Astrocyte of the cerebellum (primary cell): ENCODE results near the gene CCDC69.
"Not testable (repeated sequence)": the region's sequence is repeated elsewhere in the genome, so short reads cannot be mapped to it uniquely, and the experiment has no call there.

ENCODE experiments used
- DNase-seq: peaks from one replicate; pipeline ENCODE4 v3.0.0-alpha.2; 2011; ENCODE audit warnings: low read depth
- H3K4me3 ChIP-seq: 2 replicates; pipeline ENCODE4 v1.5.1; 2011; ENCODE audit warnings: mild to moderate bottlenecking, low read depth, low read length, moderate library complexity
- in situ Hi-C: cut with HindIII; loops from 2 replicates; pipeline ENCODE4 v1.10.0; 2017; ENCODE audit warnings: low sequenced_read_pairs
- TF ChIP-seq, protein P1 (sequence below): IDR thresholded peaks from 2 replicates; pipeline ENCODE4 v1.5.1; 2012; ENCODE audit warnings: low read length, low read depth, moderate library complexity, mild to moderate bottlenecking; ENCODE audit errors: missing control alignments

CCDC69 gene

GRCh38 chr5:151180291-151180690, 43.6 kb downstream of the CCDC69 start:
- in situ Hi-C loops, result no loop called here
- no peak for DNase-seq
- TF ChIP-seq, protein P1, sequence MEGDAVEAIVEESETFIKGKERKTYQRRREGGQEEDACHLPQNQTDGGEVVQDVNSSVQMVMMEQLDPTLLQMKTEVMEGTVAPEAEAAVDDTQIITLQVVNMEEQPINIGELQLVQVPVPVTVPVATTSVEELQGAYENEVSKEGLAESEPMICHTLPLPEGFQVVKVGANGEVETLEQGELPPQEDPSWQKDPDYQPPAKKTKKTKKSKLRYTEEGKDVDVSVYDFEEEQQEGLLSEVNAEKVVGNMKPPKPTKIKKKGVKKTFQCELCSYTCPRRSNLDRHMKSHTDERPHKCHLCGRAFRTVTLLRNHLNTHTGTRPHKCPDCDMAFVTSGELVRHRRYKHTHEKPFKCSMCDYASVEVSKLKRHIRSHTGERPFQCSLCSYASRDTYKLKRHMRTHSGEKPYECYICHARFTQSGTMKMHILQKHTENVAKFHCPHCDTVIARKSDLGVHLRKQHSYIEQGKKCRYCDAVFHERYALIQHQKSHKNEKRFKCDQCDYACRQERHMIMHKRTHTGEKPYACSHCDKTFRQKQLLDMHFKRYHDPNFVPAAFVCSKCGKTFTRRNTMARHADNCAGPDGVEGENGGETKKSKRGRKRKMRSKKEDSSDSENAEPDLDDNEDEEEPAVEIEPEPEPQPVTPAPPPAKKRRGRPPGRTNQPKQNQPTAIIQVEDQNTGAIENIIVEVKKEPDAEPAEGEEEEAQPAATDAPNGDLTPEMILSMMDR, result no peak
- no peak overlapping the region for H3K4me3 ChIP-seq

DNA sequence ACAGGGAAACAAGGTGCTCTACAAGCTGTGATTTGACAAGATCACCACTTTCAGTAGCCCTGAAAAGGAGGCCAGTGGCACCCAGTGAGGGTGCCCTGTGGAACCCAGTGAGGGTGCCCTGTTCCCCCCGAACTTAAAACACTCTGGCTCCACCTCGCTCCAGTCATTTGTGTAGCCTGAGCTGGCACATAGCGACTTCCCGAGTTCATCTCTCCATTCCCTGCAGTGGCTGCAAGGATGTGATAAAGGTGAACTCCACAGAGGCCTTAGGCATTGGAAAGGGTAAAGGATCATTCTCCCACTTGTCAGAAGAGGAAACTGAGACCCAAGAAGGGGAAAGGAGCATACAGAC, 44.4 kb downstream of the CCDC69 start:
- DNase-seq, result no peak
- in situ Hi-C loops, result no loop called here
- TF ChIP-seq, protein P1, result no peak
- H3K4me3 ChIP-seq, result no peak overlapping the region

DNA sequence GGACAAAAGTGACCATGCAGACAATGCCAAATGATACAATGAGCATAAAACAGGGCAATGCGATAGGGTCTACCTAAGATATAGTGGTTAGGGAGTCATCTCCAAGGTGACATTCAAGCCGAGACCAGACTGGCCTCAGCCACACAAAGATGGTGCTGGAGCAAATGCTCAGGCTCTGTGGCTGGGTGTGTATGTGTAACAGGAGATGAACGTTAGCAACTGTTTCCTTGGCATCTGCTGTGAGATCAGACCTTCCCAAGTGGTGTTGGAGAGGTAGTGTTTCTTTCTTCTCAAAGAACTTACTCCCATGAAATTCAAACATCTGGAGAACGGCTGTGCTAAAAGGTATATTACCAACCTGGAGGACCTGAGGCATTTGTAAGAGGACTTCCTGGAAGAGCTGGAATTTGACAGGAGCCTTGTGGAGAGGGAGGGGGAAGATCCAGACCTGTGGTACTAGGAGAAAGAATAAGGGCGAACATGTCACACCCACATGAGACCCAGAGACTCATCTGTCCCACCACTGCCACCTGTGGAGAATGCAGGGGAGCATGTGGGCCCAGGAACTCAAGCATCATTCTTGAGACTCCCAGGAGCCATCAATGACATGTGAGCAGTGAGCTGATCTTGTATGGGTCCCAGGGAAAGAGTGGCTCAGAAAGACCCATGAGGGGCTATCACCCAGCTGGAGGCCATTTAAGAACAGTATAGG, 45.0 kb downstream of the CCDC69 start:
- no peak overlapping the region for H3K4me3 ChIP-seq
- in situ Hi-C loops, result no loop called here
- TF ChIP-seq, protein P1, result no peak
- DNase-seq, result no peak

DNA sequence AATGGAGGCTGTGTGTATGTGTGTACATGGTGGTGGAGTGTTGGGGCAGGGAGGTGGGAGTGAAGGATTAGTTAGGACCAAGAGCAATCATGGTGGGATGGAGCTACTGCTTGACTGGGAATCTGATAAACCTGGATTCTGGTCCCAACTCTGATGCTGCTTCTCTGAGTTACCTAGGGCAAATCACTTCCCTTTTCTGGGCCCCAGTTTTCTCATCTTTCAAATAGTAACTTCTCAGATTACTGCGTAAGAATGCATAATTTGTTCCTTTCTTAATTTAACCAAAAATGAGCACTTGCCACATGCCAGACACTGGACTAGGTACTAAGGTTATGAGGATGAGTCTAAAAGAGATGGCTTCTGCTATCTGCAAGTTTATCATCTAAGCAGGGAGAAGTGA, 45.5 kb downstream of the CCDC69 start:
- no peak overlapping the region for H3K4me3 ChIP-seq
- in situ Hi-C loops, result no loop called here
- DNase-seq, result no peak
- TF ChIP-seq, protein P1, result no peak

- H3K4me3 ChIP-seq, in situ Hi-C loops, DNase-seq: not testable (repeated sequence)
These were observed 47.6 kb downstream of the CCDC69 start for GRCh38 chr5:151176268-151176667.

DNA sequence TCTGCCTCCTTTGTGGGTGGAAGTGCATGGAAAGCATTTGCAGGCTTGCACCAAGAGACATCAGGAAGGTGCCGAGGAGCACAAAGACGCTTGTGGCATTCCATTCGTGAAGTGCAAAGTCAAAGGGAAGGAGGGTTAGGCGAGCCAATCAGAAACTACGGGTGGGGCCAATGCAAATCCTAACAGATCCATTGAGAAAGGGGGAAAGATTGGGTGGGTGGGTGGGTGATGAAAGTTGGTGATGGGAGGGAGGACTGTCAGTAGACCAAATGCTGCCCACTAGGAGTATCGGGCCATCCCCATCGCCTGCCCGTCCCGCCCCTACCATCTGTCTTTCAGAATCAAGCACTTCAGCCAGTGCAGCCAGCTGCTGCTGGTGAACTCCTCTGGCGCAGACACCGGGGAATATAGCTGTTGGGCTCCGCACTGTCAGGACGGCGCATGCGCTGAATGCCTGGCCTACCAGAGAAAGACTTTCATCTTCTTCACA, 49.2 kb downstream of the CCDC69 start:
- DNase-seq, result no peak
- TF ChIP-seq, protein P1, result no peak
- H3K4me3 ChIP-seq, result no peak overlapping the region
- in situ Hi-C loops, result no loop called here

- no peak for DNase-seq
- H3K4me3 ChIP-seq, result no peak overlapping the region
- TF ChIP-seq, protein P1, result no peak
- in situ Hi-C loops, result no loop called here
These were observed 49.9 kb downstream of the CCDC69 start for GRCh38 chr5:151173711-151174611.
